H1 (cell line): ENCODE results near the gene NUBP2. TPM values are rescaled to one million over a fixed set of nuclear protein-coding genes. Genes with fewer than 3 reads are reported as not detected.

Source experiments
- CTCF ChIA-PET: fragments of 300-600 bp; sonication (Branson Sonifier 250); formaldehyde crosslinking; loops from one replicate; lab custom pipeline; 2021; ENCODE audit not compliant: partially characterized antibody; lab: Charles Lee
- POLR2A ChIA-PET: fragments of 300-600 bp; sonication (Branson Sonifier 250); formaldehyde crosslinking; loops from one replicate; lab custom pipeline; 2021; ENCODE audit warnings: inconsistent platforms; ENCODE audit not compliant: partially characterized antibody; lab: Charles Lee
- DNase-seq, 2 experiments: peaks; one replicate each; pipeline versions ENCODE4 v3.0.0 to v3.0.0-alpha.2; 2010 to 2022; ENCODE audit warnings: low spot score in 2 of 2, low read depth in 1 of 2, mixed read lengths in 1 of 2
- FAIRE-seq: peaks from 2 replicates; lab custom pipeline; 2011; peaks lifted over from hg19 to GRCh38; lab: Jason Lieb, UNC
- H2AFZ ChIP-seq: 2 replicates; pipeline ENCODE4 v1.8.1; 2012; ENCODE audit warnings: low read length, inconsistent platforms
- H2AK5ac ChIP-seq: 2 replicates; pipeline ENCODE4 v1.6.1; 2013; ENCODE audit warnings: low read depth, low read length
- H2BK120ac ChIP-seq: replicated peaks from 2 replicates; pipeline ENCODE3; 2013; ENCODE audit warnings: low read depth, low read length, inconsistent platforms
- H2BK12ac ChIP-seq: 2 replicates; pipeline ENCODE4 v1.6.1; 2013; ENCODE audit warnings: low read depth, low read length
- H2BK15ac ChIP-seq: 2 replicates; pipeline ENCODE4 v1.6.1; 2013; ENCODE audit warnings: low read length
- H2BK20ac ChIP-seq: 2 replicates; pipeline ENCODE4 v1.6.1; 2013; ENCODE audit warnings: low read length
- H2BK5ac ChIP-seq: 2 replicates; pipeline ENCODE4 v1.6.1; 2013; ENCODE audit warnings: low read depth, low read length
- H3K14ac ChIP-seq: 2 replicates; pipeline ENCODE4 v1.6.1; 2013; ENCODE audit warnings: inconsistent platforms; ENCODE audit not compliant: insufficient read length
- H3K18ac ChIP-seq: 2 replicates; pipeline ENCODE4 v1.6.1; 2013; ENCODE audit warnings: low read length; ENCODE audit errors: extremely low read depth
- H3K23ac ChIP-seq: 2 replicates; pipeline ENCODE4 v1.6.1; 2013; ENCODE audit warnings: inconsistent platforms; ENCODE audit not compliant: insufficient read length
- H3K23me2 ChIP-seq: 2 replicates; pipeline ENCODE4 v1.6.1; 2013; ENCODE audit warnings: low read depth, low read length
- H3K27ac ChIP-seq: 2 replicates; pipeline ENCODE4 v1.6.1; 2011; ENCODE audit warnings: low read depth, low read length, inconsistent platforms
- H3K27me3 ChIP-seq, 4 experiments: replicated peaks in 1 of 4; 1 replicate in 1 of 4; 2 replicates in 3 of 4; pipeline versions ENCODE4 v1.6.1 to v1.8.1; 2011 to 2013; ENCODE audit warnings: low read length in 3 of 4, mild to moderate bottlenecking in 3 of 4, inconsistent platforms in 2 of 4, mixed read lengths in 2 of 4, moderate library complexity in 1 of 4; ENCODE audit not compliant: control insufficient read depth in 3 of 4, insufficient read depth in 3 of 4; ENCODE audit errors: extremely low read depth in 1 of 4
- H3K36me3 ChIP-seq, 4 experiments: 2 replicates each; pipeline versions ENCODE4 v1.6.1 to v1.8.1; 2011 to 2013; ENCODE audit warnings: mild to moderate bottlenecking in 4 of 4, low read length in 3 of 4, moderate library complexity in 2 of 4, control low read depth in 1 of 4, inconsistent platforms in 1 of 4; ENCODE audit not compliant: insufficient read depth in 4 of 4, control insufficient read depth in 2 of 4
- H3K4ac ChIP-seq: replicated peaks from 2 replicates; pipeline ENCODE3; 2013; ENCODE audit warnings: low read length, low read depth, mixed read lengths, inconsistent platforms; ENCODE audit not compliant: insufficient read length
- H3K4me1 ChIP-seq, 4 experiments: replicated peaks in 1 of 4; 1 replicate in 1 of 4; 2 replicates in 3 of 4; pipeline versions ENCODE4 v1.6.1 to v1.8.1; 2011 to 2013; ENCODE audit warnings: low read length in 3 of 4, inconsistent platforms in 2 of 4, mixed read lengths in 1 of 4; ENCODE audit not compliant: insufficient read depth in 4 of 4, control insufficient read depth in 3 of 4
- H3K4me2 ChIP-seq, 2 experiments: 2 replicates each; pipeline versions ENCODE4 v1.6.1 to v1.8.1; 2011 to 2013; ENCODE audit warnings: low read depth in 2 of 2, low read length in 2 of 2, control low read depth in 1 of 2, inconsistent platforms in 1 of 2, mild to moderate bottlenecking in 1 of 2; ENCODE audit not compliant: insufficient read depth in 1 of 2
- H3K4me3 ChIP-seq, 4 experiments: fragments of 200-600, 300-600 bp in 1 of 4; sonication (generic), shearing (Covaris generic), sonication (Bioruptor Twin) in 1 of 4; 2 replicates each; pipeline versions ENCODE4 v1.5.1 to v1.8.1; 2011 to 2016; ENCODE audit warnings: low read length in 4 of 4, low read depth in 3 of 4, control low read depth in 2 of 4, inconsistent platforms in 2 of 4, mild to moderate bottlenecking in 2 of 4, mixed read lengths in 1 of 4, moderate library complexity in 1 of 4; ENCODE audit not compliant: insufficient read depth in 2 of 4; ENCODE audit errors: extremely low read depth in 1 of 4
- H3K56ac ChIP-seq: replicated peaks from 2 replicates; pipeline ENCODE3; 2013; ENCODE audit warnings: low read depth, mild to moderate bottlenecking, mixed read lengths, low read length, inconsistent platforms; ENCODE audit not compliant: insufficient read length
- H3K79me1 ChIP-seq: 2 replicates; pipeline ENCODE4 v1.6.1; 2013; ENCODE audit warnings: low read depth, low read length, control low read depth
- H3K79me2 ChIP-seq, 2 experiments: 2 replicates each; pipeline versions ENCODE4 v1.6.1 to v1.8.1; 2012 to 2013; ENCODE audit warnings: low read length in 2 of 2, mild to moderate bottlenecking in 2 of 2, inconsistent platforms in 1 of 2; ENCODE audit not compliant: insufficient read depth in 2 of 2, control insufficient read depth in 1 of 2
- H3K9ac ChIP-seq, 4 experiments: replicated peaks in 1 of 4; 1 replicate in 1 of 4; 2 replicates in 3 of 4; pipeline versions ENCODE4 v1.6.1 to v1.8.1; 2011 to 2013; ENCODE audit warnings: low read depth in 3 of 4, low read length in 3 of 4, control low read depth in 2 of 4, mild to moderate bottlenecking in 2 of 4, moderate library complexity in 2 of 4, inconsistent platforms in 1 of 4; ENCODE audit errors: extremely low read depth in 1 of 4
- H3K9me3 ChIP-seq, 2 experiments: 2 replicates each; pipeline versions ENCODE4 v1.6.1 to v1.8.1; 2012 to 2013; ENCODE audit warnings: mild to moderate bottlenecking in 2 of 2, moderate library complexity in 2 of 2, control low read depth in 1 of 2, inconsistent platforms in 1 of 2, low read depth in 1 of 2, low read length in 1 of 2, mixed read lengths in 1 of 2; ENCODE audit not compliant: insufficient read depth in 2 of 2
- H4K20me1 ChIP-seq, 2 experiments: replicated peaks in 1 of 2; 2 replicates each; pipeline versions ENCODE3 to v1.8.1; 2011 to 2013; ENCODE audit warnings: inconsistent platforms in 2 of 2, low read length in 2 of 2, mild to moderate bottlenecking in 1 of 2; ENCODE audit not compliant: insufficient read depth in 2 of 2, control insufficient read depth in 1 of 2
- H4K5ac ChIP-seq: 2 replicates; pipeline ENCODE4 v1.6.1; 2013; ENCODE audit warnings: low read length, low read depth, mixed read lengths, inconsistent platforms; ENCODE audit not compliant: insufficient read length
- H4K8ac ChIP-seq: 2 replicates; pipeline ENCODE4 v1.8.0; 2013; ENCODE audit warnings: mild to moderate bottlenecking, moderate library complexity, low read length, inconsistent platforms; ENCODE audit not compliant: insufficient read depth; ENCODE audit errors: extremely low read depth
- H4K91ac ChIP-seq: replicated peaks from 2 replicates; pipeline ENCODE3; 2013; ENCODE audit warnings: low read length, mixed read lengths, inconsistent platforms; ENCODE audit not compliant: insufficient read length
- ASH2L ChIP-seq: fragments of 200-600, 300-600 bp; sonication (generic); IDR thresholded peaks from one replicate; pipeline ENCODE4 v1.7.1; 2017; ENCODE audit warnings: low read length
- CREB1 ChIP-seq: IDR thresholded peaks from 2 replicates; pipeline ENCODE4 v1.6.1; 2012; ENCODE audit warnings: inconsistent platforms
- CTBP2 ChIP-seq: IDR thresholded peaks from 2 replicates; pipeline ENCODE4 v1.7.0; 2011; ENCODE audit warnings: borderline replicate concordance, mild to moderate bottlenecking, moderate library complexity, mixed read lengths, low read length; ENCODE audit not compliant: insufficient read depth, insufficient read length
- EP300 ChIP-seq, 2 experiments: IDR thresholded peaks; 1 replicate in 1 of 2; 2 replicates in 1 of 2; pipeline ENCODE4 v1.6.1; 2011 to 2012; ENCODE audit warnings: low read depth in 2 of 2, low read length in 2 of 2, mild to moderate bottlenecking in 2 of 2, borderline replicate concordance in 1 of 2, inconsistent platforms in 1 of 2, moderate library complexity in 1 of 2
- FOSL1 ChIP-seq: IDR thresholded peaks from 2 replicates; pipeline ENCODE4 v1.6.1; 2011; ENCODE audit warnings: mild to moderate bottlenecking, low read depth, low read length, moderate library complexity; ENCODE audit not compliant: insufficient read depth
- HDAC6 ChIP-seq: IDR thresholded peaks from one replicate; pipeline ENCODE4 v1.7.1; 2012; ENCODE audit warnings: low read depth, mild to moderate bottlenecking, inconsistent platforms, low read length, moderate library complexity
- KDM5A ChIP-seq: fragments of 200-600 bp; IDR thresholded peaks from 2 replicates; pipeline ENCODE4 v1.7.1; 2012; ENCODE audit warnings: mild to moderate bottlenecking, low read length, inconsistent platforms, mixed read lengths
- MAFK ChIP-seq: IDR thresholded peaks from 2 replicates; pipeline ENCODE4 v1.6.1; 2012; ENCODE audit warnings: low read depth, mild to moderate bottlenecking, improper control_type of control experiment, low read length
- NANOG ChIP-seq: IDR thresholded peaks from 2 replicates; pipeline ENCODE4 v1.6.1; 2011; ENCODE audit warnings: low read length, low read depth, mild to moderate bottlenecking, inconsistent platforms; ENCODE audit not compliant: insufficient read depth, poor library complexity, severe bottlenecking
- SIN3A ChIP-seq, 2 experiments: IDR thresholded peaks in 1 of 2; conservative IDR thresholded peaks in 1 of 2; 2 replicates each; pipeline ENCODE4 v1.6.1; 2011 to 2012; ENCODE audit warnings: low read length in 2 of 2, improper control_type of control experiment in 1 of 2, low read depth in 1 of 2, mild to moderate bottlenecking in 1 of 2
- SIRT6 ChIP-seq: IDR thresholded peaks from one replicate; pipeline ENCODE4 v1.7.1; 2012; ENCODE audit warnings: low read length, inconsistent platforms
- SIX5 ChIP-seq: IDR thresholded peaks from 2 replicates; pipeline ENCODE4 v1.6.1; 2011; ENCODE audit warnings: mild to moderate bottlenecking, low read depth, low read length
- SRF ChIP-seq: IDR thresholded peaks from 2 replicates; pipeline ENCODE4 v1.6.1; 2011; ENCODE audit warnings: mild to moderate bottlenecking, low read depth, low read length, moderate library complexity
- TEAD4 ChIP-seq: IDR thresholded peaks from 2 replicates; pipeline ENCODE4 v1.6.1; 2012; ENCODE audit warnings: low read depth, low read length, inconsistent platforms, mixed read lengths
- whole genome bisulfite sequencing, 2 experiments: shearing (Covaris generic) in 1 of 2; methylation state at CpG; one replicate each; pipeline versions ENCODE4 v1.1.6 to v1.1.7; 2013 to 2015; ENCODE audit warnings: low lambda C conversion rate in 2 of 2, mixed read lengths in 2 of 2, inconsistent platforms in 1 of 2, low coverage in 1 of 2, missing lambda C conversion rate in 1 of 2; ENCODE audit not compliant: insufficient replicate concordance in 2 of 2, insufficient coverage in 1 of 2, insufficient read length in 1 of 2; ENCODE audit errors: extremely low coverage in 1 of 2, missing lambda C conversion rate in 1 of 2; 5-methylcytosine and 5-hydroxymethylcytosine counted together
- polyA plus RNA-seq, 7 experiments: library from polyadenylated mRNA; depleted of rRNA in 3 of 7; stranded (reverse) in 5 of 7; unstranded in 2 of 7; fragments of >200 nt in 5 of 7; fragments of 200-250 nt in 2 of 7; gene quantifications; 1 replicate in 5 of 7; 2 replicates in 1 of 7; 4 replicates in 1 of 7; pipeline versions ENCODE4 v1.2.1 to v1.2.3, GENCODE V29; 2011 to 2013; ENCODE audit warnings: missing spikeins in 2 of 7, mixed read lengths in 2 of 7
- total RNA-seq: library from RNA; stranded (reverse); fragmentation: NEBNext Ultra II Directional; extraction: Animal tissue kit (Norgen Biotek cat#: 25700); gene quantifications from 2 replicates; pipeline ENCODE4 v1.2.1, GENCODE V29; 2021

Gene NUBP2
- total and polyA plus RNA-seq, 2 of the 8 experiments (the other 6 are each of a cell fraction or from before 2014, with no cell fraction given): 70.3 to 96.9 TPM

- ChIA-PET POLR2A (interaction anchor here (1.5 kb wide), 1 partner anchor 32 kb away, joined by 4 read pairs; no protein-coding TSS in a partner anchor), CTCF (interaction anchor here (1.5 kb wide), 1 partner anchor 10 kb away, joined by 7 read pairs; no protein-coding TSS in a partner anchor)
- no peak overlapping the region for H3K14ac ChIP-seq
- H2BK12ac ChIP-seq: no peak overlapping the region
- H3K56ac ChIP-seq: no peak overlapping the region
- H4K91ac ChIP-seq: no peak overlapping the region
- H3K23me2 ChIP-seq: peaks cover 1% of the 10 kb centered on the region; the same call in 1 of the 2 replicates
- H3K36me3 ChIP-seq: peaks cover 0 to 7% (median 3%) of the 10 kb centered on the region in 4 experiments; a peak in 5 of 8 replicates
- H2BK5ac ChIP-seq: no peak overlapping the region
- H3K23ac ChIP-seq: no peak overlapping the region
- no peak overlapping the region for H4K5ac ChIP-seq
- H3K27me3 ChIP-seq: peaks cover 0 to 5% (median 0%) of the 10 kb centered on the region in 4 experiments; a peak in 3 of 7 replicates
- H3K4me1 ChIP-seq: peaks cover 0 to 5% (median 3%) of the 10 kb centered on the region in 4 experiments; a peak in 3 of 7 replicates
- H3K4me2 ChIP-seq: no peak overlapping the region
- peaks cover 4 to 15% of the 10 kb centered on the region in 2 experiments for H4K20me1 ChIP-seq
- H2BK120ac ChIP-seq: no peak overlapping the region
- H3K27ac ChIP-seq: no peak overlapping the region
- H3K4me3 ChIP-seq: no peak overlapping the region
- H3K9ac ChIP-seq: no peak overlapping the region
- H2BK15ac ChIP-seq: no peak overlapping the region
- no peak overlapping the region; the same call in 1 of the 2 replicates for H4K8ac ChIP-seq
- no peaks in the 10 kb centered on the region for H3K9me3 ChIP-seq
- no peak overlapping the region for H2AK5ac ChIP-seq
- FAIRE-seq (no peak), DNase-seq (no peak)
- no peak overlapping the region for H3K4ac ChIP-seq
- WGBS, 2 experiments: 98% methylated on average over 12 of the region's 12 CpGs; no CpG with 5 or more reads in 1 of the 2 experiments
- H2AFZ ChIP-seq: no peak overlapping the region
- no peak overlapping the region for H3K18ac ChIP-seq
- no peak overlapping the region for H2BK20ac ChIP-seq
- H3K79me1 ChIP-seq: peaks cover 4% of the 10 kb centered on the region; the same call in 1 of the 2 replicates
- H3K79me2 ChIP-seq: no peaks in the 10 kb centered on the region
- TF ChIP-seq FOSL1: no peak
- no peak for TF ChIP-seq SRF
- no peak for TF ChIP-seq ASH2L
- no peak for TF ChIP-seq CTBP2
- no peak for TF ChIP-seq MAFK
- TF ChIP-seq SIN3A (conservative IDR thresholded peaks at IDR 0.05 in 1 of 2, IDR thresholded peaks at IDR 0.05 in 1 of 2; ENCODE audit: low read depth in 1 of 2, low read length in 2 of 2): no peak
- TF ChIP-seq CREB1: no peak
- no peak for TF ChIP-seq HDAC6
- TF ChIP-seq TEAD4: no peak
- no peak for TF ChIP-seq SIRT6
- TF ChIP-seq SIX5: no peak
- no peak for TF ChIP-seq KDM5A
- no peak for TF ChIP-seq EP300 (IDR thresholded peaks at IDR 0.05; ENCODE audit: borderline replicate concordance in 1 of 2, low read depth in 2 of 2, low read length in 2 of 2)
- no peak for TF ChIP-seq NANOG
Observed at GRCh38 chr16:1820946-1821290, 38.2 kb downstream of the NUBP2 start.
